Lower lobe of right lung (tissue), 2 donors: ENCODE results near the gene ERC1. TPM values are rescaled to one million over a fixed set of nuclear protein-coding genes. Genes with fewer than 3 reads are reported as not detected.

ENCODE experiments used
- ATAC-seq, 2 donors: fragments of 200-7000 bp; cut with Tn5 transposase; one replicate each; pipeline ENCODE4 v1.9.1; 2020 to 2022; ENCODE audit warnings: mild to moderate bottlenecking in 2 of 2, moderate library complexity in 2 of 2
- DNase-seq: peaks from one replicate; pipeline ENCODE4 v3.0.0-alpha.2; 2020
- H3K27ac ChIP-seq: fragments of 200-600 bp; one replicate; pipeline ENCODE4 v1.8.0; 2022
- H3K27me3 ChIP-seq: fragments of 200-600 bp; one replicate; pipeline ENCODE4 v1.8.0; 2022; ENCODE audit warnings: low read depth
- H3K36me3 ChIP-seq: fragments of 200-600 bp; one replicate; pipeline ENCODE4 v1.8.0; 2022; ENCODE audit warnings: mild to moderate bottlenecking
- H3K4me1 ChIP-seq: fragments of 200-600 bp; one replicate; pipeline ENCODE4 v1.8.0; 2022
- H3K4me3 ChIP-seq: fragments of 200-600 bp; one replicate; pipeline ENCODE4 v1.8.0; 2022; ENCODE audit warnings: mild to moderate bottlenecking
- H3K9me3 ChIP-seq: fragments of 200-600 bp; one replicate; pipeline ENCODE4 v1.8.0; 2022
- intact Hi-C: fragments of 100-400 bp; cut with DNase I; formaldehyde crosslinking; loops from one replicate; pipeline ENCODE4 v1.11.0; 2022
- total RNA-seq: library from RNA; stranded (reverse); fragmentation: NEBNext Ultra II Directional; extraction: Animal tissue kit (Norgen Biotek cat#: 25700); gene quantifications from one replicate; pipeline ENCODE4 v1.2.1, GENCODE V29; 2021
- TF ChIP-seq, protein P1 (sequence below): fragments of 200-600 bp; IDR thresholded peaks from one replicate; pipeline ENCODE4 v1.8.0; 2022; ENCODE audit warnings: antibody characterized with exemption, mild to moderate bottlenecking
- donor health status: DM: no; HTN: yes; CAD: no; lungs with severe emphysema.

ERC1 gene
- total RNA-seq, 1 donor from 2014 or later, result 66.3 TPM

DNA sequence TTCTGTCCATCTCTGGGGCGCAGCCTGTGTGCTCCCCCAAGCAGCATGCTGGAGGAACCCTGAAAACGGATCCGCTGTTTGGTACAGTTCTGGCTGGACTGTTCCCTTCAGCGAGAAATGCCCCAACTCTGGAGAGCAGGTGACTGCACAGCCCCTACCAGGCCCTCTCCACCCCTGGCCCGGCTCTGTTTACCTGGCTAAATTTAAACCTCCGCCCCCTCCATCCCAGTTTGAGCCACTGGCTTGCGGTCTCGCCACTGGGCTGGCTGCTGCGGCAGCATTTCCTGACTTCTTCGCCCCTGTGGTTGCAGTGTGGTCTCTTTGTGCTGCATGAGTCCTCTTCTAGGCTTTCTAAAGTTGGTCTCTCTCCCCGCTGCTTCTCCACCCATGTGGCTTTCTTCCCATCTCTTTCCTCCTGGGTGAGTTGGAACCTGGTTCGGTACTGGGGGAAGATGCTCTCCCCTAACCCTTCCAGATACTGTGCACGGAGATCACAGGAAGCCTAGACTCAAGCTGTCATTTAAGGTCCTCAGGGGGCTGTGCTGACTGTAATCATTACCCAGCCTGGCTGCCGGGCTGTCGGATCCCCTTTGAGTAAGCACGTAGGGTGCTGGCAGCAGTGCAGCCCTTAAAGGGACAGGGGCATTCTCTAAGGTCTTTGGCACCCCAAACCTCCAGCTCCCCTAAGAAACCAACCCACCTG lies 542.7 kb downstream of the ERC1 start:
- DNase-seq, result no peak
- no peaks in the 10 kb centered on the region for H3K36me3 ChIP-seq
- no peak for ATAC-seq
- TF ChIP-seq, protein P1, sequence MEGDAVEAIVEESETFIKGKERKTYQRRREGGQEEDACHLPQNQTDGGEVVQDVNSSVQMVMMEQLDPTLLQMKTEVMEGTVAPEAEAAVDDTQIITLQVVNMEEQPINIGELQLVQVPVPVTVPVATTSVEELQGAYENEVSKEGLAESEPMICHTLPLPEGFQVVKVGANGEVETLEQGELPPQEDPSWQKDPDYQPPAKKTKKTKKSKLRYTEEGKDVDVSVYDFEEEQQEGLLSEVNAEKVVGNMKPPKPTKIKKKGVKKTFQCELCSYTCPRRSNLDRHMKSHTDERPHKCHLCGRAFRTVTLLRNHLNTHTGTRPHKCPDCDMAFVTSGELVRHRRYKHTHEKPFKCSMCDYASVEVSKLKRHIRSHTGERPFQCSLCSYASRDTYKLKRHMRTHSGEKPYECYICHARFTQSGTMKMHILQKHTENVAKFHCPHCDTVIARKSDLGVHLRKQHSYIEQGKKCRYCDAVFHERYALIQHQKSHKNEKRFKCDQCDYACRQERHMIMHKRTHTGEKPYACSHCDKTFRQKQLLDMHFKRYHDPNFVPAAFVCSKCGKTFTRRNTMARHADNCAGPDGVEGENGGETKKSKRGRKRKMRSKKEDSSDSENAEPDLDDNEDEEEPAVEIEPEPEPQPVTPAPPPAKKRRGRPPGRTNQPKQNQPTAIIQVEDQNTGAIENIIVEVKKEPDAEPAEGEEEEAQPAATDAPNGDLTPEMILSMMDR, result no peak
- peaks cover 15% of the 10 kb centered on the region for H3K4me1 ChIP-seq
- no peak overlapping the region for H3K27ac ChIP-seq
- H3K9me3 ChIP-seq, result no peaks in the 10 kb centered on the region
- intact Hi-C loops, result no loop called here
- peaks cover 48% of the 10 kb centered on the region for H3K27me3 ChIP-seq
- peak overlapping the region; percentile 19 for H3K4me3 ChIP-seq

DNA sequence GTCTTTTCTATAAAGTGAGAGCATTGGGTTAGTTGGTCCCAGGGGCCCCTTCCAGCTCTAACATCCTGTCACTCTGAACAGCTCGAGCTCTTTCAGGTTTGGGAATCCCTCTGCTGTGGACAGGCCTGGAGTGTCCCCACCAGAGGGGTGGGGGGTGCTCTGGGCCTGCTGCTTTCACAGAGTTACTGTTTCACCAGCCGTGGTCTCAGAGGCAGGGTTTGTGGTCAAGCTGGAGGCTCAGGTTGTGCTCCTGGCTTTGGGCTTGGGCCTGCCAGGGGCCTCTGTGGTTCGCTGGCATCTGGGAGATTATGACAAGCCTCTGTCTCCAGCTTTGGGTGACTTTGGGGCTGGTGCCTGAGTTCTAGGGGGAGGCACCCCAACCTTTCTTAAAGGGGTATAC lies 543.7 kb downstream of the ERC1 start:
- Histone ChIP-seq H3K27me3 (peaks cover 42% of the 10 kb centered on the region), H3K36me3 (no peaks in the 10 kb centered on the region), H3K4me1 (peaks cover 13% of the 10 kb centered on the region), H3K4me3 (no peak overlapping the region), H3K9me3 (no peaks in the 10 kb centered on the region), H3K27ac (no peak overlapping the region)
- TF ChIP-seq, protein P1, result no peak
- ATAC-seq (no peak), DNase-seq (no peak)
- intact Hi-C loops, result no loop called here

DNA sequence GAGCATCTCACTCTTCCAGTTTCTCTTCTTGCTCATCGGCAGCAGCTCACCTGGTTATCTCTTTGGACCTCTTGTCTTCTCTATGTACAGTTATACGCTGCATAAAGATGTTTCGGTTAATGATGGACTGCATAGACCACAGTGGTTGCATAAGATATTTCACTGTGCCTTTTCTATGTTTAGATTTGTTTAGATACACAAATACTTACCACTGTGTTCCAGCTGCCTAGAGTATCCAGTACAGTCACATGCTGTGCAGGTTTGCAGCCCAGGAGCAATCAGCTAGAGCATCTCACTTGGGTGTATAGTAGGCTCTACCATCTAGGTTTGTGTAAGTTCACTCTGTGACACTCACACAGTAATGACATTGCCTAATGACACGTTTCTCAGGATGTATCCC lies 545.8 kb downstream of the ERC1 start:
- H3K36me3 ChIP-seq, result no peaks in the 10 kb centered on the region
- peaks cover 3% of the 10 kb centered on the region for H3K4me1 ChIP-seq
- TF ChIP-seq, protein P1, result no peak
- intact Hi-C loops, result no loop called here
- H3K4me3 ChIP-seq, result no peak overlapping the region
- peaks cover 31% of the 10 kb centered on the region for H3K27me3 ChIP-seq
- DNase-seq (no peak), ATAC-seq (no peak)
- H3K27ac ChIP-seq, result no peak overlapping the region
- H3K9me3 ChIP-seq, result no peaks in the 10 kb centered on the region

DNA sequence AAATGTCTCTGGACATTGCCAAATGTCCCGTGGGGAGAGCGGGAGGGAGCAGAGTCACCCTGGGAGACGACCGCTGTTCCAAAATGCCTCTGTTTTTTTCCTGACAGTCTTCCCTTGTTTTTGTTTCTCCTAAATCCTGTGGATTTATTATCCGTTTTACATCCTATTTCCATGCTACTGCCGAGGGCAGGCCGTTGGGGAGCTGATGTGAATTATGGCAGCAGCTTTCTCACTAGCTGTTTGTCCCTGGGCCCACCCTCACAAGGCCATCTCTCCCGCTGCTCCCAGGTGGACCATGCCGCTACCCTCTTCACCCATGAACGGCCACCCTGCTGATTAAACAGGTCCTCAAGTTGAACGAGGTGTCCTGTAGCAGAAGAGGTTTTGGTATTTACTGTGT lies 548.1 kb downstream of the ERC1 start:
- no peaks in the 10 kb centered on the region for H3K9me3 ChIP-seq
- TF ChIP-seq, protein P1, result no peak
- no peaks in the 10 kb centered on the region for H3K36me3 ChIP-seq
- no peak overlapping the region for H3K4me3 ChIP-seq
- no peak overlapping the region for H3K27ac ChIP-seq
- no peak for ATAC-seq
- no peaks in the 10 kb centered on the region for H3K4me1 ChIP-seq
- H3K27me3 ChIP-seq, result peaks cover 17% of the 10 kb centered on the region
- intact Hi-C loops, result no loop called here
- DNase-seq, result no peak

DNA sequence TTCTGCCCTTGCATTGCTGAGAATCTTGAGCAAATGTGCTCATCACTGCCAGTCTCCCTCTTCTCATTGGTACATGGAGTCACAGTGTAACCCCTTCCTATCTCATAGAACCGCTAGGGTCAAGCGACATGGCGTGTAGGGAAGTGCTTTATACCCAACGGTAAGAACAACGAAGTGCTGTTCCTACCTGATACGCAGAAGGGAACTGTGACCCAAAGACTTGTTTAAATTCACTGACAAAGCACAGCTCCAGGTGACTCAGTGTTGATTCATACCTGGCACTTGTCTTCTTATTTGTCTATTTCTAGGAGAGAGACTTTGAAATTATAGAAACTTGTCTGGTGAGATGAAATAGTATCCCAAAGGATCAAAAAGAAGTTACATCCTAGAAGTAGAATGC lies 549.7 kb downstream of the ERC1 start:
- Histone ChIP-seq H3K9me3 (no peaks in the 10 kb centered on the region), H3K4me3 (no peak overlapping the region), H3K36me3 (no peaks in the 10 kb centered on the region), H3K4me1 (no peaks in the 10 kb centered on the region), H3K27me3 (peaks cover 10% of the 10 kb centered on the region), H3K27ac (no peak overlapping the region)
- DNase-seq, result no peak
- intact Hi-C loops, result no loop called here
- TF ChIP-seq, protein P1, result no peak
- no peak for ATAC-seq
